Neural crest cell (in vitro differentiated cells): ENCODE results near the gene NPHS1. TPM values are rescaled to one million over a fixed set of nuclear protein-coding genes. Genes with fewer than 3 reads are reported as not detected.

ENCODE experiments used
- DNase-seq: peaks from one replicate; pipeline ENCODE4 v3.0.0; 2021; ENCODE audit warnings: low read depth, mixed read lengths, low spot score
- H3K27ac Mint-ChIP-seq: one replicate; pipeline ENCODE4 v1.8.0; 2021; ENCODE audit warnings: mild to moderate bottlenecking, mixed read lengths; ENCODE audit not compliant: unreplicated experiment
- H3K27me3 Mint-ChIP-seq: 2 replicates; pipeline ENCODE4 v1.8.0; 2021; ENCODE audit warnings: low read depth, mild to moderate bottlenecking, mixed read lengths
- H3K36me3 Mint-ChIP-seq: 2 replicates; pipeline ENCODE4 v1.8.0; 2021; ENCODE audit warnings: low read depth, mild to moderate bottlenecking, mixed read lengths
- H3K4me1 Mint-ChIP-seq: 2 replicates; pipeline ENCODE4 v1.8.0; 2021; ENCODE audit warnings: mixed read lengths
- H3K4me3 Mint-ChIP-seq: one replicate; pipeline ENCODE4 v1.8.0; 2021; ENCODE audit warnings: mild to moderate bottlenecking, mixed read lengths
- H3K9me3 Mint-ChIP-seq: 2 replicates; pipeline ENCODE4 v1.8.0; 2021; ENCODE audit warnings: mixed read lengths
- CTCF ChIP-seq: fragments of 200-600 bp; sonication (generic); conservative IDR thresholded peaks from 2 replicates; pipeline ENCODE4 v1.5.0; 2021; ENCODE audit warnings: antibody characterized with exemption, mild to moderate bottlenecking
- total RNA-seq: library from RNA; stranded (reverse); gene quantifications from 2 replicates; pipeline ENCODE4 v1.2.1, GENCODE V29; 2021

NPHS1 gene
- total RNA-seq, 1 donor from 2014 or later: not detected

GRCh38 chr19:35868823-35869326 is 16.6 kb upstream of the NPHS1 start:
- DNase-seq: no peak
- no peak for TF ChIP-seq CTCF
- Mint-ChIP-seq H3K36me3 (peaks cover 2% of the 10 kb centered on the region), H3K4me3 (peak overlapping the region; percentile 90), H3K4me1 (peaks cover 23% of the 10 kb centered on the region), H3K27me3 (no peaks in the 10 kb centered on the region), H3K27ac (peak overlapping the region; percentile 94), H3K9me3 (no peaks in the 10 kb centered on the region)

GRCh38 chr19:35868172-35868822 is 16.0 kb upstream of the NPHS1 start, which contains the start of gene APLP1:
TSS of gene APLP1 (plus strand) at chr19:35868574. CDS start at chr19:35868637, 63 bp downstream.
- Mint-ChIP-seq H3K27ac (peak within 1 kb of the TSS; percentile 94), H3K9me3 (no peaks in the 10 kb centered on the region)

GRCh38 chr19:35863018-35863417 is 10.7 kb upstream of the NPHS1 start:
- no peak for TF ChIP-seq CTCF
- Mint-ChIP-seq H3K27me3 (peaks cover 32% of the 10 kb centered on the region), H3K36me3 (no peaks in the 10 kb centered on the region), H3K9me3 (no peaks in the 10 kb centered on the region), H3K4me3 (peak overlapping the region; percentile 66), H3K27ac (no peak overlapping the region), H3K4me1 (peaks cover 33% of the 10 kb centered on the region)
- DNase-seq: no peak

More at GRCh38 chr19:35868172-35868822, 16.0 kb upstream of the NPHS1 start, which contains the start of gene APLP1:
- H3K4me1 Mint-ChIP-seq: peaks cover 23% of the 10 kb centered on the region
- peak within 1 kb of the TSS; percentile 90 for H3K4me3 Mint-ChIP-seq
- TF ChIP-seq CTCF: no peak
- no peaks in the 10 kb centered on the region for H3K36me3 Mint-ChIP-seq
- H3K27me3 Mint-ChIP-seq: no peaks in the 10 kb centered on the region
- DNase-seq: peak; percentile 66

GRCh38 chr19:35862528-35862927 is 10.2 kb upstream of the NPHS1 start:
- TF ChIP-seq CTCF: no peak
- Mint-ChIP-seq H3K4me1 (peaks cover 33% of the 10 kb centered on the region), H3K27ac (no peak overlapping the region), H3K9me3 (no peaks in the 10 kb centered on the region), H3K27me3 (peaks cover 37% of the 10 kb centered on the region), H3K36me3 (no peaks in the 10 kb centered on the region), H3K4me3 (peak overlapping the region; percentile 66)
- no peak for DNase-seq

- H3K4me3 Mint-ChIP-seq: peak overlapping the region; percentile 71
- no peak for DNase-seq
- no peak for TF ChIP-seq CTCF
- H3K27me3 Mint-ChIP-seq: peaks cover 42% of the 10 kb centered on the region
- H3K4me1 Mint-ChIP-seq: peaks cover 36% of the 10 kb centered on the region
- H3K27ac Mint-ChIP-seq: peak overlapping the region; percentile 72
- H3K36me3 Mint-ChIP-seq: no peaks in the 10 kb centered on the region
- no peaks in the 10 kb centered on the region for H3K9me3 Mint-ChIP-seq
These were observed 9.4 kb upstream of the NPHS1 start for GRCh38 chr19:35861640-35862160.
